ENCODE results near the gene TBCC. TPM values are rescaled to one million over a fixed set of nuclear protein-coding genes. Genes with fewer than 3 reads are reported as not detected.

Gene TBCC
- total and polyA plus RNA-seq, 10 of the 15 experiments (the other 5 are each of a cell fraction or from before 2014, with no cell fraction given): 2.5 to 41.9 (median 20.3) TPM

GRCh38 chr6:42777126-42777822 lies 31.4 kb upstream of the TBCC start (continued):
- TF ChIP-seq ZNF687 (IDR thresholded peaks at IDR 0.05) (no peak), MEF2B (IDR thresholded peaks at IDR 0.05; ENCODE audit: partially characterized antibody, poor library complexity, severe bottlenecking) (peak; percentile 75), STAT3 (IDR thresholded peaks at IDR 0.05; ENCODE audit: low read depth, low read length) (0 out of 2 replicates have a peak, but pooled peaks have one; percentile 15), FOXM1 (IDR thresholded peaks at IDR 0.05; ENCODE audit: low read depth, low read length) (peak; percentile 81; the same call in 1 of the 2 replicates), CBX3 (IDR thresholded peaks at IDR 0.05; ENCODE audit: borderline replicate concordance, low read depth) (no peak), PML (IDR thresholded peaks at IDR 0.05; ENCODE audit: low read length) (peak; percentile 86), WRNIP1 (IDR thresholded peaks at IDR 0.05; ENCODE audit: borderline replicate concordance, low read depth, low read length) (no peak), HDAC6 (IDR thresholded peaks at IDR 0.05; ENCODE audit: unreplicated experiment) (no peak), DPF2 (IDR thresholded peaks at IDR 0.05) (peak; percentile 66; the same call in 1 of the 2 replicates), NR2F1 (conservative IDR thresholded peaks at IDR 0.05) (0 out of 2 replicates have a peak, but pooled peaks have one; percentile 30), RAD21 (IDR thresholded peaks at IDR 0.05; ENCODE audit: insufficient read depth, low read depth, low read length) (no peak), SMAD5 (IDR thresholded peaks at IDR 0.05; ENCODE audit: low read depth) (no peak), BACH1 (IDR thresholded peaks at IDR 0.05; ENCODE audit: borderline replicate concordance) (no peak), E4F1 (IDR thresholded peaks at IDR 0.05; ENCODE audit: borderline replicate concordance, partially characterized antibody) (no peak), BHLHE40 (IDR thresholded peaks at IDR 0.05; ENCODE audit: borderline replicate concordance in 1 of 2, low read depth in 2 of 2, low read length in 1 of 2) (no peak), CTCF (IDR thresholded peaks at IDR 0.05 in 2 of 3, conservative IDR thresholded peaks at IDR 0.05 in 1 of 3; ENCODE audit: control insufficient read depth in 2 of 3, extremely low read depth in 1 of 3, insufficient read depth in 1 of 3, low read depth in 3 of 3, low read length in 3 of 3) (no peak), NRF1 (conservative IDR thresholded peaks at IDR 0.05; ENCODE audit: low read depth, low read length) (no peak)
